Mucosa of descending colon (tissue), 3 donors: Measurements from ENCODE around the gene CSK. TPM values are rescaled to one million over a fixed set of nuclear protein-coding genes. Genes with fewer than 3 reads are reported as not detected.

Experiments
- ATAC-seq: fragments of 200-7000 bp; cut with Tn5 transposase; one replicate; pipeline ENCODE4 v1.9.1; 2020; ENCODE audit warnings: mild to moderate bottlenecking, moderate library complexity
- DNase-seq, 3 donors: peaks; one replicate each; pipeline ENCODE4 v3.0.0-alpha.2; 2020
- H3K36me3 ChIP-seq: fragments of 200-600 bp; one replicate; pipeline ENCODE4 v1.8.0; 2021; ENCODE audit warnings: low read depth, mild to moderate bottlenecking
- H3K4me1 ChIP-seq: fragments of 200-600 bp; one replicate; pipeline ENCODE4 v1.8.0; 2021; ENCODE audit warnings: low read depth, mild to moderate bottlenecking
- H3K4me3 ChIP-seq: fragments of 200-600 bp; one replicate; pipeline ENCODE4 v1.8.0; 2021; ENCODE audit warnings: mild to moderate bottlenecking
- H3K9me3 ChIP-seq: fragments of 200-600 bp; one replicate; pipeline ENCODE4 v1.8.0; 2021; ENCODE audit warnings: mild to moderate bottlenecking
- CTCF ChIP-seq: fragments of 200-600 bp; IDR thresholded peaks from one replicate; pipeline ENCODE4 v1.8.0; 2022; ENCODE audit warnings: antibody characterized with exemption, mild to moderate bottlenecking
- intact Hi-C, 2 donors: fragments of 100-400 bp; cut with DNase I in 1 of 2; cut with micrococcal nuclease in 1 of 2; formaldehyde crosslinking; loops; one replicate each; pipeline versions ENCODE4 v1.11.0 to v1.11.1; 2022; cut with DNase I, micrococcal nuclease
- total RNA-seq, 3 donors: library from RNA; stranded (reverse); fragmentation: NEBNext Ultra II Directional in 2 of 3; extraction: Animal tissue kit (Norgen Biotek cat#: 25700) in 2 of 3; gene quantifications; one replicate each; pipeline versions ENCODE4 v1.2.1 to v1.2.4, GENCODE V29; 2021 to 2023
- donor health status: DM: no; HTN: no; CAD: no; lungs with moderate emphysema.
- donor health status: DM: no; HTN: no; CAD: no.
- donor health status: DM: no; HTN: yes; CAD: no.

The CSK gene
- total RNA-seq, 3 donors from 2014 or later = 66.2 to 103 (median 90.5) TPM

GRCh38 chr15:74790080-74790916 is 8.4 kb downstream of the CSK start:
- no peaks in the 10 kb centered on the region for H3K9me3 ChIP-seq
- no peaks in the 10 kb centered on the region for H3K36me3 ChIP-seq
- no peak for TF ChIP-seq CTCF
- H3K4me3 ChIP-seq = no peak overlapping the region
- peaks cover 56% of the 10 kb centered on the region for H3K4me1 ChIP-seq
- peak; percentile 72 to 85 (median 74) for DNase-seq
- peak; percentile 1 for ATAC-seq
- intact Hi-C loops = no loop called here

- intact Hi-C loops = no loop called here
- Histone ChIP-seq H3K4me1 (peaks cover 56% of the 10 kb centered on the region), H3K36me3 (no peaks in the 10 kb centered on the region), H3K9me3 (no peaks in the 10 kb centered on the region), H3K4me3 (no peak overlapping the region)
- TF ChIP-seq CTCF = no peak
- DNase-seq (no peak), ATAC-seq (no peak)
Observed at GRCh38 chr15:74791007-74791406, 9.1 kb downstream of the CSK start.

GRCh38 chr15:74791667-74792066 is 9.8 kb downstream of the CSK start:
- TF ChIP-seq CTCF = no peak
- intact Hi-C loops = no loop called here
- H3K4me3 ChIP-seq = no peak overlapping the region
- H3K9me3 ChIP-seq = no peaks in the 10 kb centered on the region
- DNase-seq (no peak), ATAC-seq (no peak)
- H3K36me3 ChIP-seq = no peaks in the 10 kb centered on the region
- H3K4me1 ChIP-seq = peaks cover 54% of the 10 kb centered on the region

GRCh38 chr15:74792227-74793016 is 10.5 kb downstream of the CSK start:
- intact Hi-C loops = no loop called here
- TF ChIP-seq CTCF = no peak
- Histone ChIP-seq H3K4me3 (no peak overlapping the region), H3K4me1 (peaks cover 46% of the 10 kb centered on the region), H3K9me3 (no peaks in the 10 kb centered on the region), H3K36me3 (no peaks in the 10 kb centered on the region)
- ATAC-seq (no peak), DNase-seq (peak in 2 of 3 donors; percentile 24 to 78)

GRCh38 chr15:74793135-74794028 is 11.5 kb downstream of the CSK start:
- peaks cover 41% of the 10 kb centered on the region for H3K4me1 ChIP-seq
- no peak for TF ChIP-seq CTCF
- ATAC-seq (no peak), DNase-seq (no peak)
- H3K9me3 ChIP-seq = no peaks in the 10 kb centered on the region
- intact Hi-C loops = no loop called here
- H3K36me3 ChIP-seq = no peaks in the 10 kb centered on the region
- no peak overlapping the region for H3K4me3 ChIP-seq
